Measurements from ENCODE around the gene MAST2.

Gene MAST2

GRCh38 chr1:45995298-45995697, 191.9 kb downstream of the MAST2 start:
- no peak for DNase-seq

- DNase-seq, result no peak
Observed at GRCh38 chr1:45998020-45998617, 194.7 kb downstream of the MAST2 start.

- DNase-seq, result no peak
Observed at GRCh38 chr1:45999507-45999906, 196.1 kb downstream of the MAST2 start.

GRCh38 chr1:46001081-46001785, 197.8 kb downstream of the MAST2 start:
- DNase-seq, result no peak

GRCh38 chr1:46002551-46003150, 199.2 kb downstream of the MAST2 start:
- no peak for DNase-seq

- no peak for DNase-seq
Observed at GRCh38 chr1:46003315-46003714, 199.9 kb downstream of the MAST2 start.

- DNase-seq, result no peak
Observed at GRCh38 chr1:46004492-46004891, 201.1 kb downstream of the MAST2 start.

- no peak for DNase-seq
Observed at GRCh38 chr1:46005594-46005993, 202.2 kb downstream of the MAST2 start.

GRCh38 chr1:46008585-46008984, 205.2 kb downstream of the MAST2 start:
- no peak for DNase-seq

GRCh38 chr1:46010611-46011010, 207.2 kb downstream of the MAST2 start:
- no peak for DNase-seq

GRCh38 chr1:46011121-46011695, 207.8 kb downstream of the MAST2 start:
- no peak for DNase-seq

- DNase-seq, result no peak
Observed at GRCh38 chr1:46012236-46012635, 208.8 kb downstream of the MAST2 start.

GRCh38 chr1:46013581-46013980, 210.2 kb downstream of the MAST2 start:
- no peak for DNase-seq

GRCh38 chr1:46017876-46018503, 214.6 kb downstream of the MAST2 start:
- no peak for DNase-seq

- no peak for DNase-seq
Observed at GRCh38 chr1:46019348-46019747, 215.9 kb downstream of the MAST2 start.

GRCh38 chr1:46020010-46020409, 216.6 kb downstream of the MAST2 start:
- no peak for DNase-seq

- no peak for DNase-seq
Observed at GRCh38 chr1:46021046-46021996, 217.9 kb downstream of the MAST2 start.

- DNase-seq, result no peak
Observed at GRCh38 chr1:46026531-46026930, 223.1 kb downstream of the MAST2 start.

GRCh38 chr1:46027788-46028573, 224.6 kb downstream of the MAST2 start:
- no peak for DNase-seq

- no peak for DNase-seq
Observed at GRCh38 chr1:46030074-46030870, 226.9 kb downstream of the MAST2 start.

All from stimulated activated CD4-positive, alpha-beta T cell treated with anti-CD3 and anti-CD28 coated beads, Interleukin-2, amount 100 ng/mL, for 48 hours (primary cell).